ENCODE measurements around the gene NDUFS3.

NDUFS3 gene

GRCh38 chr11:47617417-47617809 lies 38.5 kb downstream of the NDUFS3 start:
- no peak overlapping the region for H3K4me3 ChIP-seq (ENCODE audit: low read depth, low read length, poor library complexity, severe bottlenecking)
- no peaks in the 10 kb centered on the region for H3K79me2 ChIP-seq (ENCODE audit: insufficient read depth, low read length)
- no peaks in the 10 kb centered on the region for H4K20me1 ChIP-seq (ENCODE audit: insufficient read depth, low read length)
- no peaks in the 10 kb centered on the region for H3K9me3 ChIP-seq (ENCODE audit: low read length)
- H3K27me3 ChIP-seq (ENCODE audit: insufficient read depth, low read length) = no peaks in the 10 kb centered on the region
- no peaks in the 10 kb centered on the region for H3K9me2 ChIP-seq (ENCODE audit: low read depth, low read length)
- H3K9ac ChIP-seq (ENCODE audit: low read length) = no peak overlapping the region
- H3K36me3 ChIP-seq (ENCODE audit: insufficient read depth, low read length) = peaks cover 42% of the 10 kb centered on the region
- no peaks in the 10 kb centered on the region for H3F3A ChIP-seq (ENCODE audit: insufficient read depth, low read length)
- no peak overlapping the region for H3K27ac ChIP-seq (ENCODE audit: low read depth, low read length, poor library complexity, severe bottlenecking)
- H3K4me1 ChIP-seq (ENCODE audit: insufficient read depth, low read length, severe bottlenecking) = no peaks in the 10 kb centered on the region
- no peak overlapping the region for H3K4me2 ChIP-seq (ENCODE audit: low read length)
- no peak overlapping the region for H2AFZ ChIP-seq (ENCODE audit: low read length)
- TF ChIP-seq CTCF (IDR thresholded peaks at IDR 0.05; ENCODE audit: low read length) (no peak), EZH2 (IDR thresholded peaks at IDR 0.05; ENCODE audit: borderline replicate concordance, low read length) (no peak)

- H2AFZ ChIP-seq (ENCODE audit: low read length) = no peak overlapping the region
- no peaks in the 10 kb centered on the region for H3F3A ChIP-seq (ENCODE audit: insufficient read depth, low read length)
- H3K4me2 ChIP-seq (ENCODE audit: low read length) = no peak overlapping the region
- H4K20me1 ChIP-seq (ENCODE audit: insufficient read depth, low read length) = no peaks in the 10 kb centered on the region
- no peak overlapping the region for H3K4me3 ChIP-seq (ENCODE audit: low read depth, low read length, poor library complexity, severe bottlenecking)
- no peaks in the 10 kb centered on the region for H3K9me2 ChIP-seq (ENCODE audit: low read depth, low read length)
- H3K27ac ChIP-seq (ENCODE audit: low read depth, low read length, poor library complexity, severe bottlenecking) = no peak overlapping the region
- H3K36me3 ChIP-seq (ENCODE audit: insufficient read depth, low read length) = peaks cover 72% of the 10 kb centered on the region
- TF ChIP-seq EZH2 (IDR thresholded peaks at IDR 0.05; ENCODE audit: borderline replicate concordance, low read length) = no peak
- TF ChIP-seq CTCF (IDR thresholded peaks at IDR 0.05; ENCODE audit: low read length) = no peak
- H3K4me1 ChIP-seq (ENCODE audit: insufficient read depth, low read length, severe bottlenecking) = no peaks in the 10 kb centered on the region
- no peak overlapping the region for H3K9ac ChIP-seq (ENCODE audit: low read length)
- no peaks in the 10 kb centered on the region for H3K27me3 ChIP-seq (ENCODE audit: insufficient read depth, low read length)
- no peaks in the 10 kb centered on the region for H3K9me3 ChIP-seq (ENCODE audit: low read length)
- H3K79me2 ChIP-seq (ENCODE audit: insufficient read depth, low read length) = no peaks in the 10 kb centered on the region
Observed at GRCh38 chr11:47620836-47621378, 42.0 kb downstream of the NDUFS3 start.

GRCh38 chr11:47626234-47626633 lies 47.4 kb downstream of the NDUFS3 start:
- H3K79me2 ChIP-seq (ENCODE audit: insufficient read depth, low read length) = no peaks in the 10 kb centered on the region
- no peak overlapping the region for H3K4me2 ChIP-seq (ENCODE audit: low read length)
- no peak overlapping the region for H3K27ac ChIP-seq (ENCODE audit: low read depth, low read length, poor library complexity, severe bottlenecking)
- H3K4me3 ChIP-seq (ENCODE audit: low read depth, low read length, poor library complexity, severe bottlenecking) = no peak overlapping the region
- no peaks in the 10 kb centered on the region for H3K27me3 ChIP-seq (ENCODE audit: insufficient read depth, low read length)
- no peaks in the 10 kb centered on the region for H3K9me3 ChIP-seq (ENCODE audit: low read length)
- H3K36me3 ChIP-seq (ENCODE audit: insufficient read depth, low read length) = peaks cover 92% of the 10 kb centered on the region
- H3F3A ChIP-seq (ENCODE audit: insufficient read depth, low read length) = no peaks in the 10 kb centered on the region
- H2AFZ ChIP-seq (ENCODE audit: low read length) = no peak overlapping the region
- H4K20me1 ChIP-seq (ENCODE audit: insufficient read depth, low read length) = no peaks in the 10 kb centered on the region
- TF ChIP-seq CTCF (IDR thresholded peaks at IDR 0.05; ENCODE audit: low read length) (no peak), EZH2 (IDR thresholded peaks at IDR 0.05; ENCODE audit: borderline replicate concordance, low read length) (no peak)
- H3K4me1 ChIP-seq (ENCODE audit: insufficient read depth, low read length, severe bottlenecking) = no peaks in the 10 kb centered on the region
- H3K9me2 ChIP-seq (ENCODE audit: low read depth, low read length) = no peaks in the 10 kb centered on the region
- H3K9ac ChIP-seq (ENCODE audit: low read length) = no peak overlapping the region
